Measurements from ENCODE around the gene DUOX1.

DNA sequence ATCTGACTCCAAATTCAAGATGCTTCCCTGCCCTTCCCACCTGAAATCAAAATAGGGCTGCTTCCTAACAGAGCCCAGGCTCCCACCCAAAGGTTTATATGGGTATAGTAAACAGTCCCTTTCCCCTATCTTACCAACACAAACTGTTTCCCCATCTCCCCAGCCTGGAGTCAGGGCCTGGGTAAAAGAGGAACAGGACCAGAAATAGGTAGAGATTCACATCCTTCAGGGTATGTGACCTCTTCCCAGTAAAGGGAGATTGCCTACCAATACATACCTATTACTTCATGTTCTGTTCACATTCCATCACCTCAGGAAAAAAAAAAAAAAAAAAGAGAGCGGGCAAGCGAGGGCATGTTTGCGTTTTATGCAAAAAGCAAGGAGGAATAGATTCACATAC, 67.7 kb downstream of the DUOX1 start:
- TF ChIP-seq POLR2A (IDR thresholded peaks at IDR 0.05) = no peak
- no peak for TF ChIP-seq EP300 (IDR thresholded peaks at IDR 0.05)

Measured in tibial nerve (tissue), 3 donors.